ENCODE data around the gene CD58.
A peak's percentile ranks its signal among the peaks of the same experiment; 100 is the strongest.

The CD58 gene

DNA sequence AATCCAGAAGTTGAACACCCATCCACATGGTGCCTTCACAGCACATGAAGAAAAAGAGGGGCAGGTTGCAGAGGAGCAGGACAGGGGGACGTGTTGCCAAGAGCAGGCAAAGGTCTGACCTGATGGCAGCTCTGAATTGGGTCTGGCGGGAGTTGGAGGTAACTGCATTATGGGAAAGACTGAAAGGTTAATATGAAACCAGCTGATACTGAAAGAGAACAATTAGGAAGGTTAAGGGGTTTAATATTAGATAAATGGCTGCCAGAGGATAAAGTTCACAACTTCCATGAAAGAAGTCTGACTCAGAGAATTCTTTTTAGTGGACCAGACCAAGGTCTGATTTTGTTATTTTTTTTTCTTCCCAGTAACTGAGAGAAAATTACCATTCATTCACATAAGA is 76.1 kb downstream of the CD58 start:
- no peak overlapping the region for H3K4me3 ChIP-seq (ENCODE audit: control insufficient read depth, low read depth, low read length)
- TF ChIP-seq, protein P1, sequence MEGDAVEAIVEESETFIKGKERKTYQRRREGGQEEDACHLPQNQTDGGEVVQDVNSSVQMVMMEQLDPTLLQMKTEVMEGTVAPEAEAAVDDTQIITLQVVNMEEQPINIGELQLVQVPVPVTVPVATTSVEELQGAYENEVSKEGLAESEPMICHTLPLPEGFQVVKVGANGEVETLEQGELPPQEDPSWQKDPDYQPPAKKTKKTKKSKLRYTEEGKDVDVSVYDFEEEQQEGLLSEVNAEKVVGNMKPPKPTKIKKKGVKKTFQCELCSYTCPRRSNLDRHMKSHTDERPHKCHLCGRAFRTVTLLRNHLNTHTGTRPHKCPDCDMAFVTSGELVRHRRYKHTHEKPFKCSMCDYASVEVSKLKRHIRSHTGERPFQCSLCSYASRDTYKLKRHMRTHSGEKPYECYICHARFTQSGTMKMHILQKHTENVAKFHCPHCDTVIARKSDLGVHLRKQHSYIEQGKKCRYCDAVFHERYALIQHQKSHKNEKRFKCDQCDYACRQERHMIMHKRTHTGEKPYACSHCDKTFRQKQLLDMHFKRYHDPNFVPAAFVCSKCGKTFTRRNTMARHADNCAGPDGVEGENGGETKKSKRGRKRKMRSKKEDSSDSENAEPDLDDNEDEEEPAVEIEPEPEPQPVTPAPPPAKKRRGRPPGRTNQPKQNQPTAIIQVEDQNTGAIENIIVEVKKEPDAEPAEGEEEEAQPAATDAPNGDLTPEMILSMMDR (conservative IDR thresholded peaks at IDR 0.05; ENCODE audit: control insufficient read depth, insufficient read depth, low read depth, low read length): no peak
- no peak for DNase-seq (ENCODE audit: low read depth)

DNA sequence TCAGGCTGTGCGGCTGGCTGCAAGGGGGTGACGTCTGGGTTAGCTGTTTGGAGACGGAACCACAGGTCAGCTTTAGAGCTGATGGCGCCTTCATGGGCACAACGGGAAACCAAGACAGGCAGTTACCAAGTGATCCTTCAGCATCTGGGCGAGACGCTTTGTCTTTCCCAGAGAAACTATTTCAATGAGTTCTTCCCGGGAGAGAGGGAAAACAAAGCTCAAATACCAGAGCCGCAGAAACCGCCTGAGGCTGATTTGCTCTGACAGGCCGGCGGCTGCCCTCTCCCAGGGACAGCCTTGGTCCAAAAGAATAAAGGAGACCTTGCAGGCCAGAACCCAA is 76.5 kb downstream of the CD58 start:
- no peak overlapping the region for H3K4me3 ChIP-seq (ENCODE audit: control insufficient read depth, low read depth, low read length)
- no peak for DNase-seq (ENCODE audit: low read depth)
- TF ChIP-seq, protein P1 (conservative IDR thresholded peaks at IDR 0.05; ENCODE audit: control insufficient read depth, insufficient read depth, low read depth, low read length): no peak

DNA sequence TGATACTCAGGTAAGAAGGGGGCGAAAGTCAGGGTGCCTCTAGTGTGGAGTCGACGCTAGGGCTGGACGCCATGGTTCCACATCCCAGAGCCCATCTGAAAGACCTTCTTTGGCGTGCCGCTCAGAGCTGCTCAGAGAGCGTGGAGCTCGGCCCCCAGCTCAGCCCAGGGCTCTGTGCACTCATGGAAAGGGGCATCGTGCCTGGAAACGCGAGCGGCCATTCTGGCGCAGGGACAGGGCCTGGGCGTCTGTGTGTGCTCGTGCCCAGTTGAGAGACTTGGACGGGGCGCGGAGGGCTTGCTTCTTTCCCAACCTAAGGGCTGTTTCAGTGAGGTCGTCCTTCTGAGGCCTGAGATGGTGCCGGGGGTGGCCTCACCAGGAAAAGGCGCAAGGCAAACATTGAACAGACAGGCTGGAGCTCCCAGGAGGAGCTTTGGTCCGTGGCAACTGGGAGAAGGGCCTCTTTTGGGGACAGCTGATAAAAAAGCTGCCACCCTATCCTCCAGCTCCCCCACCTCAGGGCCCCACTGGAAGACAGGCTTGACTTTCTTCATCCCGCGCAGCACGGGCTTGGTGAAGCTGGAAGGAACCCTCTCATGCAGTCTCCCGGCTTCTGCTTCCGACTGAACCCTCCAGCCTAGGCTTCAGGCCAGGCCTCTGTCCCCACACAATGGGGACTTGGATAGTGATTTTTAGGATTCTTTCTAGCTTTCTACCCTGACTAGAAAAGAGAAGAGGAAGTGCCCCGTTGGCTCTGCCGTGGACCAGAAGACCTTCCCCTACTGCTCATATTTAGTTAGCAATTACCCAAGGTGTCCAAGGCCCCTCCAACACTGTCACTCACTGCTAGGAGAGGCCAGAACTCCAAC is 77.1 kb downstream of the CD58 start:
- TF ChIP-seq, protein P1 (conservative IDR thresholded peaks at IDR 0.05; ENCODE audit: control insufficient read depth, insufficient read depth, low read depth, low read length): no peak
- DNase-seq (ENCODE audit: low read depth): no peak
- no peak overlapping the region for H3K4me3 ChIP-seq (ENCODE audit: control insufficient read depth, low read depth, low read length)

DNA sequence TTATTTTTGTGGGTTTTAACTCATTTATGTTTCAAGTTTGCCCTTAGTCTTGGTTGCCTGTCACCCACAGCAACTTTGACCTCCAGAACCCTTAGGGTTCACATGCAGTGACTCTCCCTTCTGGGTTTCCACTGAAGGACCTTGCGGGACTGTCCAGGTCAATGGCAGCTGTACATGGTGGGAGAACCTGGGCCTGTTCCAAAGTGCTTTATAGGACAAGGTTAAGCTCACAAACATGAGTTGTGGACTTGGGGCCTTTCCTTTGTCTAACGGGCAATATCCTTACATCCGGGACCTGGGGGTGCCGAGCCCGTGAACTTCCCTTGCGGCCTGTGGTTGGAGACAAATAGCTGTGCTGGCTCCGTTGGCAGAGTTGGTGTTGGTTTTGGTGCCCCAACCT is 77.8 kb downstream of the CD58 start:
- no peak overlapping the region for H3K4me3 ChIP-seq (ENCODE audit: control insufficient read depth, low read depth, low read length)
- TF ChIP-seq, protein P1 (conservative IDR thresholded peaks at IDR 0.05; ENCODE audit: control insufficient read depth, insufficient read depth, low read depth, low read length): no peak
- no peak for DNase-seq (ENCODE audit: low read depth)

DNA sequence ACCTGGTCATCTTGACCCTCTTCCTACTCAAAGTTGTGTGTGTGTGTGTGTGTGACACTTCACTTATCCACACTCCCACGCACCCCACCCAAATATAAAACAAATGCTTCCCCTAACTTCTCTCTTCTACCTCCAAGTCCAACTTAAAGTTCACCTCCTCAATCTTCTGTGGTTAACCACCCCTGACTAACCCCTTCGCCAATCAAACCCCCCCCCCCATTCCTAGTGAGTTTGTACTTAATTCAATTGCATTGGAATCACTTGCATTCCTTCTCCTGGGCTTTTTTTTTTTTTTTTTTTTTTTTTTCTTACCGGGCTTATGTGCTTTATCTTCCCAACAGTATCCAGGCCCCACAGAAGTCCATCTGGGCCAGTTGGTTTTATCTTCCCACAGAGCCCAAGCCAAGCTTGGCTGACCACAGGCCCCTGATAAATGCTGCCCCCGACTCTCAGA is 78.4 kb downstream of the CD58 start:
- H3K4me3 ChIP-seq (ENCODE audit: control insufficient read depth, low read depth, low read length): no peak overlapping the region
- peak; percentile 52 for DNase-seq (ENCODE audit: low read depth)

DNA sequence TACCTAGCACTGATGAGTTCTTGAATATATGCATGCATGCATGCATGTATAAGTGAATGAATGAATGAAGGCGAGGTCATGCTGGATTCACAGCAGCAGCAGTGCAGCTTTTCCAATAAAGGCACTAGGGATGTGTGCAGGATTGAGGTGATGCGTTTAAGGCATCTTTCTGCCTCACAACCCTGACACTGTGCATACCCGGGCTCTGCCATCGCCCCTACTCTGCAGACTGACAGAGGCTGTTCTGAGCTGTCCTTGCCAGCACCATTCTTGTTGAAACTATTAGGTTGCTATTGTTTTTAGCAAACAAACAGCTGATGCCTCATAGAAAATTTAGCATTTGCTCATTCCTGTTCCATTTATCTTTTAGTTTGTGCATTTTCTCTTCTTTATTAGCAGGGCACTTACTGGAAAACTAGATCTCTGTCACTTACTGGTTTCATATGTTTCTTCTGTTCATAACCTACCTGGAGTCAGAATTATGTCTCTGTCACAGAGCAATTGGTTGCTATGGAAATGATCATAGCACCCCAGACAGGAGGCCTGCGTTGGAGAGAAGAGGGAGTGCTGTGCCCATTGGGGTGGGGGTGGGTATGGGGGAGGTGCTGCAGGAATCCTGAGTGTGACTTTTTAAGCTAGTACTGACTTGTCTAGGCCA is 79.0 kb downstream of the CD58 start:
- H3K4me3 ChIP-seq (ENCODE audit: control insufficient read depth, low read depth, low read length): no peak overlapping the region
- no peak for DNase-seq (ENCODE audit: low read depth)
- TF ChIP-seq, protein P1 (conservative IDR thresholded peaks at IDR 0.05; ENCODE audit: control insufficient read depth, insufficient read depth, low read depth, low read length): no peak

More for the DNA sequence above, 78.4 kb downstream of the CD58 start:
- TF ChIP-seq, protein P1 (conservative IDR thresholded peaks at IDR 0.05; ENCODE audit: control insufficient read depth, insufficient read depth, low read depth, low read length): no peak
